NCI-H1092 (cell line): ENCODE data around the gene GTPBP4.
A peak's percentile ranks its signal among the peaks of the same experiment; 100 is the strongest.
"Not testable (repeated sequence)": the region's sequence is repeated elsewhere in the genome, so short reads cannot be mapped to it uniquely, and the experiment has no call there.

Source experiments
- DNase-seq: peaks from one replicate; lab custom pipeline; 2025; lab: John Stamatoyannopoulos, UW

Gene GTPBP4

GRCh38 chr10:1025683-1026082 lies 37.4 kb downstream of the GTPBP4 start, which contains the start of gene IDI2:
IDI2 (minus strand) TSS chr10:1025859; CDS start chr10:1024723, 1,136 bp downstream.
- DNase-seq: no peak

- DNase-seq: no peak
Measured at GRCh38 chr10:1026578-1026977, 38.3 kb downstream of the GTPBP4 start.

GRCh38 chr10:1029838-1030237 lies 41.6 kb downstream of the GTPBP4 start:
- no peak for DNase-seq

GRCh38 chr10:1033601-1034000 lies 45.4 kb downstream of the GTPBP4 start:
- no peak for DNase-seq

- DNase-seq: no peak
Measured at GRCh38 chr10:1034758-1035157, 46.5 kb downstream of the GTPBP4 start.

- DNase-seq: no peak
Measured at GRCh38 chr10:1035201-1035600, 47.0 kb downstream of the GTPBP4 start.

- DNase-seq: no peak
Measured at GRCh38 chr10:1036341-1036791, 48.1 kb downstream of the GTPBP4 start.

- DNase-seq: no peak
Measured at GRCh38 chr10:1037098-1037497, 48.9 kb downstream of the GTPBP4 start.

GRCh38 chr10:1038769-1039168 lies 50.5 kb downstream of the GTPBP4 start:
- not testable (repeated sequence) for DNase-seq

GRCh38 chr10:1040133-1040532 lies 51.9 kb downstream of the GTPBP4 start:
- no peak for DNase-seq

GRCh38 chr10:1041514-1041913 lies 53.3 kb downstream of the GTPBP4 start:
- no peak for DNase-seq

GRCh38 chr10:1043532-1043995 lies 55.3 kb downstream of the GTPBP4 start:
- no peak for DNase-seq

- DNase-seq: no peak
Measured at GRCh38 chr10:1044146-1044545, 55.9 kb downstream of the GTPBP4 start.

GRCh38 chr10:1044964-1045363 lies 56.7 kb downstream of the GTPBP4 start:
- no peak for DNase-seq

- no peak for DNase-seq
Measured at GRCh38 chr10:1045415-1045814, 57.2 kb downstream of the GTPBP4 start.

GRCh38 chr10:1047937-1048336 lies 59.7 kb downstream of the GTPBP4 start:
- DNase-seq: no peak

- DNase-seq: no peak
Measured at GRCh38 chr10:1048349-1048731, 60.1 kb downstream of the GTPBP4 start.

- DNase-seq: peak; percentile 89
Measured at GRCh38 chr10:1048732-1049424, 60.6 kb downstream of the GTPBP4 start, which contains the start of gene IDI1. IDI1 (minus strand) TSS chr10:1049119; CDS start chr10:1049003, 116 bp downstream.

- no peak for DNase-seq
Measured at GRCh38 chr10:1049425-1049958, 61.3 kb downstream of the GTPBP4 start.

- no peak for DNase-seq
Measured at GRCh38 chr10:1050145-1050544, 61.9 kb downstream of the GTPBP4 start.

- DNase-seq: no peak
Measured at GRCh38 chr10:1050554-1050953, 62.3 kb downstream of the GTPBP4 start.

- no peak for DNase-seq
Measured at GRCh38 chr10:1054684-1055083, 66.5 kb downstream of the GTPBP4 start.

- peak; percentile 37 for DNase-seq
Measured at GRCh38 chr10:1056326-1057105, 68.3 kb downstream of the GTPBP4 start, which contains the start of gene WDR37. WDR37 (plus strand) TSS chr10:1056385; CDS start chr10:1072156, 15,771 bp downstream.
